HG03095 (cell line): ENCODE measurements around the gene PDE4DIP.
"Not testable (repeated sequence)": the region's sequence is repeated elsewhere in the genome, so short reads cannot be mapped to it uniquely, and the experiment has no call there.

Source experiments
- ATAC-seq: cut with Tn5 transposase; IDR thresholded peaks from one replicate; pipeline ENCODE4 v1.9.1; 2021; ENCODE audit warnings: moderate library complexity; ENCODE audit not compliant: unreplicated experiment

The PDE4DIP gene

DNA sequence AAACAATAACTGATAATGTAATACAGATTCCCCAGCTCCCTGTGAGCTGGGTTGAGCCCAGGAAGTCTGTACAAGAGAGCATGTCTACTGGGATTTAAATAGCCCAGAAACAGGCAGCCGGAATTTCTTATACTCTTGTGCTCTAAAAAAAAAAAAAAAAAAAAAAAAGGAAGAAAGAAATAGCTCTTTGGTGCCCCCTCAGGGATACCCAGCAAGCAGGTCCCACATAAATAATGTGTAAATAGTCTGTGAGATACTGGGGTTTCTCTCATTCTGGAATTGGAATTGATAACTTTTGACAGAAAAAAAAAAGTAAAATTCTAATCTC is 25.4 kb downstream of the PDE4DIP start:
- ATAC-seq, result not testable (repeated sequence)

DNA sequence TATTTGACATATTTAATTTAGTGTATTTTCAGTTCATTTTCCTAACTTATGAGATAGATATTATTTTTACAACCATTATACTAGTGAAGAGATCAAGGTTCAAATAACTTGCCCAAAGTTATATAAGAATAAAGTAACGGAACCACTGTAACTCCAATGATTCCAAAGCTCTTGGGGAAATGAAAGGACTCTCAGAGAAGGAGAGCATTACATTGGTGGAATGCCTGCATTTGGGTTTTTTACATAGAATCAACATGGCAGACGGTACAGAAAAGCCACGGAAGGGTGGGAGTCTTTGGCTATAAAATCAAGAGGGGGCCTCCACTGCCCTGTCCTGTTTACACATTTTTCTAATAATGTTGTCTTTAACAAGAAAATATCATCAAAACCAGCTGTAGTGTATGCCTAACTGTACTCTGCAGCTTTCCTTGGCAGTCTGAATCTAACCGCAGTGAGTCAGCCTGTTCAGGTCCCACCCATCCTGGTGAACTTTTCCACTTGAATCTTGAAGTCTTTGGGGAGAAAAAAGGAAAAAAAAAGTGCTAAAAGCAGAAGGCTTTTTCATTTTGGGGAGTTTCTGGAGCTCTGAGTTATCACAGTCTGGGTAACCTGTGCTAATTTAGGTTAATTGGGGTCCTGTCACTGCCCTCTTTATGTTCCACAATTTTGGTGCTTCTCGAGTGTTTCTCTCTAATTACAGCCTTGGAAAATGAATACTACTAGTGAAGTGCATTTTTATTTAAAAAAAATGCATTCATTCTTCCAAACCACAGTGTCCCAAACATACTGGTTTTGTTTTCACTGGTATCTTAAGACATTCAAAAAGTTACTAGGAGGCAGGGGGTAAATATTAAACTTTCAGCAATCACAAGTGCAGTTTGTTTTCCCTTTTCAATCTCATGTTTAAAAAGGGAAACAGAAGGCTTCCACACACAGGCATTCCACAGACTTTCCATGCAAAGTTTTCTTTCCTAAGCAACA is 30.5 kb downstream of the PDE4DIP start:
- ATAC-seq, result not testable (repeated sequence)

DNA sequence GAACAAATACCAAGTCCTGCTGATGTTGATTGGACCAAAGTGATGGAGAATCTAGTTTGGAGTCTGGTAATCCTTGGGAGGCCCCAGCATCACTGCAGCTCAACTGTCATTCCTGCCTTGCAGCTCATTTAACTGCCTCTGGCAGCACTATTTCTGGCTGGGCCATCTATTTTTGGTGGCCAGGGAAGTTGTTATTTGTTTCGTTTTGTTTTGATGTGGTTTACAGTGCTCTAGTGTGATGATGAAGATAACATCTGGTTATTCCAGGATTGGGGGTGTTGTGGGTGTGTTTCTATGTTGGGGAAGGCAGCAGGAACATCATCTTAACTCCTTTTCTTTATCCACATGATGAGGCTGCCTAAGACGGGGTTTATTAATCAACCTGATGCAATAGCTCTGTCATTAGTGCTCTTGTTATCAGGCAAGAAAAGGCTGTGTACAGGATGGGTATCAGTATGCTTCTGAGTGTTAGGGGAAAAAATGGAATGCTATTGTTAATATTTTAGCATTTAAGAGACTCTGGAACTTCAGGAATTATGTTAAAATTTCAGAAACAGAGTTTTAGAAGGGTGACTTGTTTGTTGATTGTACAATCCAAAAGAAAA is 35.7 kb downstream of the PDE4DIP start:
- not testable (repeated sequence) for ATAC-seq

DNA sequence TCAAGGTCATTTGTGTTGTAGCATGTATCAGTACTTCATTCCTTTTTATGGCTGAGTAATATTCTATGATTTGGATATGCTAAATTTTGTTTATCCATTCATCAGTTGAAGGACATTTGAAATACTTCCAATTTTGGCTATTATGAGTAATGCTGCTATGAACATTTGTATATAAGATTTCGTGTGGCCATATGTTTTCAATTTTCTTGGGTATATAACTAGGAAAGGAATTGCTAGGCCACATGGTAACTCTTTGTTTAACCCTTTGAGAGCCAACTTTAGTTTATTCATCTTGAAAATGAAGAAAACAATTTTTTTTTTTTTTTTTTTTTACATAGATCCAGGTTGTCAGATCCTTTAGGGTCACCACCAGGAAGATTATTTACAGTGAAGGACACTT is 37.0 kb downstream of the PDE4DIP start:
- ATAC-seq, result not testable (repeated sequence)

DNA sequence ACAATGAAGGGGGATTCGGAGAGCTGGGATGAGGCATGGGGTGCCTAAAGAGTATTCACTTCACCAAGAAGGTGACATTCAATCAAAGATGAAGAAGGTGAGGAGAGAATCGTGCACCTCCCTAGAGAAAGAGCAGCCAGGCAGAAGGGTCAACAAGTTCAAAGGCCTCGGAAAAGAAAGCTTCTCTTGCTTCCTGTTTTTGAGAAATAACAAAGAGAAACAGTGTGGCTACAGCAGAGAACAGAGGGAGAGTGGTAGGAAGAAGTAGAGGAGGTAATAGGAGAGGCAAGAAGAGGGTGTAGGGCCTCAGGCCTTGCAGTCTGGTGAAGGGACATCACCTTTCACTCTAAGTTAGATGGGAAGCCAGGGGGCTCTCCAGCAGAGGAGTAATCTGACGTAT is 41.0 kb downstream of the PDE4DIP start:
- ATAC-seq, result not testable (repeated sequence)

DNA sequence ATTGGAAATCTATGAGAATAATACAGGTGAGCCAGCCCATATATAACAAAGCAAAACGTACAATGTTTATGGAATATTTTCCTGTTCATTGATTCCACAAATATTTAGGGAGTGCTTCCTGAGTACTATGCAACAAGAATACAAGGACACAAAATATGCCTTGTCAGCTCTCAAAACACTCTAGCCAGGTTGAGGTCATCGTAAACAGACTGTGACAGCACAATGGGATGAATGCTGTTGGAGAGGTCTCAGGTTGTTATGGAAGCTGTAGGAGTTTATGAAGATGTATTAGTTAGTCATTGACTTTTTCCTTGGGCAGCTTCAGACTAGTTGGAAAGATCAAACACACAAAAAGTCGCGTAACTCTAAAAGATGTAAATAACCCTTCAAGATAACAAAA is 42.1 kb downstream of the PDE4DIP start:
- ATAC-seq, result not testable (repeated sequence)

DNA sequence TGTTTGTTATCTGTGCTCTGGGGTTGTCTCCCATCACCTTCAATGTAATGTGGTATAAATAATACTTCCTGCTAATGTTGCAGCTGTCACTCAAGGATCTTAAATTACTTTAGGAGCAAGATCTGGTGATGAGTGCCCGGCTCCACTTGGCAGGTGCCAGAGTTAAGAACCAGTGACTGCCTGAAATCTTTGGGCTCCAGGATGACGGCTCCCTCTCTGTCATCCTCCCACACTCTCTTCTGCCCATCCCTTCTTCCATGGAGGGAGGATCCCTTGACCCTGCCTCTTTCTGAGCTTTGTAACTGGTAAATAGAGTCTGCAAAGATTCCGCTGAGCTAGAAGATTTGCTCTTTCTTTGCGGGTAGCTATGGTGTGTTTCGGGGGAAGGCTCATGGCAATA is 44.4 kb downstream of the PDE4DIP start:
- not testable (repeated sequence) for ATAC-seq

DNA sequence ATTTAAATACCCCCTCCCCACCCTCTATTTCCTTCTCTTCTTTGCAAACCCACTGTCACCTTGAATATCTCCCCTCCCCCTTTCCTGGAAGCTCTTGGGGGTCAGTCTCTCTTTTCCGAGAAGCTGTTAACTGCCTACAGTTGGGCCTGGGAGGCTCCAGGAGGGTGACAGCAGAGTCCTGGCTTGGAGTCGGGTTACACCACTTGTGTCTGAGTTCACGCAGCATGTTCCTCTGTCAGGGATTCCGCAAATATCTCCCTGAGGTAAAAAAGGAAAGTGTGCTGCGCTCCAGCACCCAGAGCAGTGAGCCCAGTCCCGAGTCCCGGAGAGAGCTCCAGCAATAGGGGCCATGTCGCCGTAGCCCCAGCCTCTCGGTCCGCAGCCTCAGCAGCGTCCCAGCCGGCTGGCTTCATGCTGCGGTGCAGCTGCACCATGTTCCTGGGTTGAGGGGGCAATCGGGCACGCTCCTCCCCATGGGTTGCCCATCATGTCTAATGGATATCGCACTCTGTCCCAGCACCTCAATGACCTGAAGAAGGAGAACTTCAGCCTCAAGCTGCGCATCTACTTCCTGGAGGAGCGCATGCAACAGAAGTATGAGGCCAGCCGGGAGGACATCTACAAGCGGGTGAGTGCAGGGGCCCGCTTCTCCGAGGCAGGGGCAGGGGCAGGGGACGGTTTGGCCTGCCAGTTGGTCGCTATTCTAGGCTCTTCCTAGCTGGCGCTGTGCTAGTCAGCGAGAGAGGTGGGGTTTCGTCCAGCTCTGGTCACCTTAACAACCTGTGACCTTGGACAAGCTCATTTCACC is 45.2 kb downstream of the PDE4DIP start:
- not testable (repeated sequence) for ATAC-seq

DNA sequence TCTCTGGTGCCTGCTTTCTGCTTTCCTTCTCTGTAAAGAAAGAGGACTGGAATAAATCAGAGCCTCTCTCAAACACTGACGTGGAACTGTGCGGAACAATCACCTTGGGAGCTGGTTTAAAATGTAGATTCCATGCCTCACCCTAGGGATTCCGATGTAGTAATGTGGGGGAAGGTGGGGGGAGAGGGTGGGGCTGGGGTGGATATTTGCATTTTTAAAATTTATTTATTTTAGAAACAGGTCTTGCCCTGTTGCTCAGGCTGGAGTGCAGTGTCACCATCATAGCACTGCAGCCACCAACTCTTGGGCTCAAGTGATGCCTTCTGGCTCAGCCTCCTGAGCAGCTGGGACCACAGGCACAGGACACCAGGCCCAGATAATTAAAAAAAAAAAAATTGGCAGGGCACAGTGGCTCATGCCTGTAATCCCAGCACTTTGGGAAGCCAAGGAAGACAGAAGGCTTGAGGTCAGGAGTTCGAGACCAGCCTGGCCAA is 45.9 kb downstream of the PDE4DIP start:
- ATAC-seq, result not testable (repeated sequence)

DNA sequence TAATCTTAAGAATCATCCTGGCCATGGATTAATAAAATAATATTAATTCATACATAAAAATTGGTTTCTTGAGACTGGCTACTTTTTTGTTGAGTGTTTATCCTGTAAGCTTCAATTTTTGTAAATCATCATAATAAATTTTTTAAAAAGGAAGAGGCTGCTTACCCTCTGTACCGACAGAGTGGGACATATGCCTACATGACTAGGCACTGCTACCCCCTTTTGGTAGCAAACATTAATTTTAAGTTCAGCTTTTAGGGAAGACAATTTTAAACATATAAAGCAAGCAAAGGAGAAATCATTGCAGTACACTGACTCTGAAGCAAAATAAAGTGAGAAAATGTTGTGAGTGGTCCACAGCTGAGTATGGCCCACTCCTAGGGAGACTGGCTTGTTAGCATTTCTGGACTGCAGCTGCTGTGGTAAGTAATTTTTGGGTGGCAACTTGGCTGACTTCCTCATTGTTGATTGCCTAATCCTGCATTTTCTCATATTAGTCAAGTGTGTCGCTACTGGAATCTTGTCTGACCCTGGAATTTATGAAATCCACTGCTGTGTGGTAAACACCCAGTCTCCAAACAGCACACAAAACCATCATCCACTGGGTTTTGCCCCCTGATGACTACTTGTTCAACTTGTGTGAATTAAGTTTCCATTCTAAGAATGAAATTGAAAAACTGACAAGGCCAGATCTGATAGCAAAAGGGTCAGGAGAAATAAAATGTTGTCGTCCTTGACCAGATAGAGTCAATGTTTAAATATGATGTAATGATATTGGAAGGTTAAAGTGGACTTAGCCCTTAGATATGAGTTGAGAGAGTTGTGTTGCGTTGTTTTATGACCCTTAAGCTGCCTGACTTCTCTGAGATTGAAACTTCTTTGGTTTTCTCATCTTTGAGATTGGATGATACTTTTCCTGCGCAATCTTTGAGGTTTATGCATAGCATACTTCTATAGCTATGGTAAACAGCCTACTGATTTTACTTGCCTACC is 50.4 kb downstream of the PDE4DIP start:
- not testable (repeated sequence) for ATAC-seq

DNA sequence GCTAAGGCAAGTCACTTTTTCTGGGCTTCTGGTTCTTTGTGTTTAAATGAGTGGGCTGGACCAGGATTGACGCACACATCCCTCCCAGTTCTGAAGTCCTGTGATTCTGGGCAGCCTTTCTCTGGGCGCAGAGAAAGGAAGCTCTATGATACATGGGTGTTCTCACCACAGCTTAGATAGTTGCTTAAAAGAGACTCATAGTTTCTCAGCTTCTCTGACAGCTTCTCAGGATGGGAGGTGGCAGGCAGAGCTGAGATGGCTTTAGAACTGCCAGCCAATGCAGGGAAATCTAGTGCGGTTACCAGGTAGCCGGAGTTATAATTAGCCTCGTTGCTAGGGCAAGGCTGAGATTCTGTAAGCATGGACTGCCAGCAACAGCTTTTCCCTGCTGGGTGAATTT is 55.8 kb downstream of the PDE4DIP start:
- not testable (repeated sequence) for ATAC-seq

DNA sequence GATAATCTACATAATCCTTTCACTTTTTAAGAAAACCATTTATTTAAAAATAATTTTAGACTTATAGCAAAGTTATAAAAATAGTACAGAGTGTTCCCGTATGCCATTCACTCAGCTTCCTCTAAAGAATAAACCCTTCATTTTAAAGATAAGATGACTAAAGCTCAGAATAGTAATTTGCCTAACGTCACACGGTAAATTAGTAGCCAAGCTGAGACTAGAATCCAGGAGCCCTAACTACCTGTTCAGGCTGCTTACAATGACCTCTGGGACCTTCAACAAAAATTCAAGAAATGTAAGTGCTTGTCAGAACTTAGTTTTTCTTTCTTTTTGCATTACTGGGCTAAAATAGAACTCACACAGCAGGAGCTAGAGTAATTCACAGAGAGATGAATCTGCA is 56.5 kb downstream of the PDE4DIP start:
- not testable (repeated sequence) for ATAC-seq

DNA sequence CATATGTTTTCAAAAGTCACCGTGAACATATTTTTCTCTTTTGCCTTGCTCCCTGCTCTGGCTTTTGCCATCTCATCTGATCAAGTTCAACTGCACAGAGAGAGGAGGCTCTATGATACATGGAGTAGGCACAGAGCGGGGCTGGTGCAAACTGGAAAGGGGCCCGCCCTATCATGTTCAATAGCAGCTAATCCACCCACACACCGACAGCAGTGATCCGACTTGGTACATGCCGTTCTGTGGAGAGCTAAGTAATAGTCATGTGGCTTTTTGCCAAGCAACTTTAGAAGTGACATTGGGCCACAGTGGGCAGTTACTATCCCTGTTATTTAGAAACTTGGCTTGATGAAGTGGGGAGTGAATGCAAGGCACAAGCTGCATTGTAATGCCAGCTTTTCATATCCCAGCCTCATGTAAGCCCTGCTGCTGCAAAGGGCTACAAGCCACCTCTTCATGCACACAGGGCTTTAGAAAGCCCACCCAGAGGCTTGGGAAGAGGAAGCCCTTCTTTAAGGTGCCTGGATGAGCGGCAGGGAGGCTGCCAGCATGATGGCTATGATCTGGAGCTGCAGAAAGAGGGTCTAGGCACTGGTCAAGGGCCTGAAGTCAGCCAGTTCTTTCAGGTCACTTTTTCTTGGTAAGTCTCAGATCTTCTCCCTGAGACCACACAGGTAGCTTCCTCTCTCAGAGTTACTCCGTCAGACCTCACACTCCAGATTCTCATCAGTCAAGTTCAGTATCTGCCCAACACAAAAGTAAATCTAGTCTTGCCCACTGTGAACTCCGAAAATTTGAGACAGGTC is 57.1 kb downstream of the PDE4DIP start:
- ATAC-seq, result not testable (repeated sequence)

DNA sequence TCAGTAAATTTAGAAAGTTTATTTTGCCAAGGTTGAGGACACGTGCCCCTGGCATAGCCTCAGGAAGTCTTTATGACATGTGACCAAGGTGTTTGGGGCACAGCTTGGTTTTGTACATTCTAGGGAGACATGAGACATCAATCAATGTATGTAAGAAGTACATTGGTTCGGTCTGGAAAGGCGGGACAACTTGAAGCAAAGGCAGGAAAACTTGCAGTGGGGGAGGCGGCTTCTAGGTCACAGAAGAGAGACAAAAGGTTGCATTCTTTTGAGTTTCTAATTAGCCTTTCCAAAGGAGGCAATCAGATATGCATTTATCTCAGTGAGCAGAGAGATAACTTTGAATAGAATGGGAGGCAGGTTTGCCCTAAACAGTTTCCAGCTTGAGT is 57.7 kb downstream of the PDE4DIP start:
- ATAC-seq, result not testable (repeated sequence)

DNA sequence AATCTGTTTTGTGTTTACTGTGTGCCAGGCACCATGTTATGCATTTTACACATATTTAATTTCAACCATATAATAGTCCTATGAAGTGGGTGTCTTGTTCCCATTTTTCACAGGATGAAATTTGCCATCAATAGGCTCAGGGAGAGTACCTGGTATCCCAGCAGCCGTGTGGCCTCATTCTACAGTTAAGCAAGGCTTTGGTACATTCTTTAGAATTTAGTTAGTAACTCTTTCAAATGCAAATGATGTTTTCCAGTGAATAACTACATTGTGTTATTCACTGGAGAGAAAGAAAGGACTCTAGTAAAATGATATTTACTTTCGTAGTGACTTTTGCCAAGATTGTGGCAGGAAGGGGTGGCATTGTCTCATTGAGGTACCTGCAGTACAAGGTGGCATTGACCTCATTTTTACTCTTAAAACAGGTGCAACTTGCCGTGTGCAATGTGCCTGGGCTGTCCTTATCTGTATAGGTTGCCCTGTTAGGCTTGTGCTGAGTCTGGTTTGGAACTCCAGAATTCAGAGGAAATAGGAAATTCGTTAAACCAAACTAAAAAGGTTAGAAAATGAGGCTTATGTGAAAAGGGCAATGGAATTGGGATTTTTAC is 65.1 kb downstream of the PDE4DIP start:
- ATAC-seq, result not testable (repeated sequence)

DNA sequence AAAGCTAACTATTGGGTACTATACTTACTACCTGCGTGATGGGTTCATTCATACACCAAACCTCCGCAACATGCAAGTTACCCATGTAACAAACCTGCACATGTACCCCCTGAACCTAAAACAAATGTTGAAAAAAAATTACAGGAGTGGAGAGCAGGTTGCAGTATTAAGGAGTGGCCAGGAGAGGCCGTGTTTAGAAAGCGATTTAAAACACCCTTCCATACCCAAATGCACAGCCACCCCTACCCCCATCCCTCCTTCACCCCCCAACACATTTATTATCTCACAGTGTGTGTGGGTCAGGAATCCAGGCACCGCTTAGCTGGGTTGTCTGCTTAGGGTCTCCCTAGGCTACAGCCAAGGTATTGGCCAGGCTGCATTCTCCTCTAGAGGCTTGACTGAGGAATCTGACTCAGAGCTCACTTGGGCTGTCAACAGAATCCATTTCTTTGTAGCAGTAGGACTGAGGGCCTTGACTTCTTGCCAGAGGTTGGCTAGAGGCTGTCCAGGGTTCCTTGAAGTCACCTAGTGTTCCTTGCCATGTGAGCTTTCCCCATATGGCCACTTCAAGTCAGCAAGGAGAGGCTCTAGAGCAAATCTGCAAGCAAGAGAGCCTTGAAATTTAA is 67.2 kb downstream of the PDE4DIP start:
- ATAC-seq, result not testable (repeated sequence)

DNA sequence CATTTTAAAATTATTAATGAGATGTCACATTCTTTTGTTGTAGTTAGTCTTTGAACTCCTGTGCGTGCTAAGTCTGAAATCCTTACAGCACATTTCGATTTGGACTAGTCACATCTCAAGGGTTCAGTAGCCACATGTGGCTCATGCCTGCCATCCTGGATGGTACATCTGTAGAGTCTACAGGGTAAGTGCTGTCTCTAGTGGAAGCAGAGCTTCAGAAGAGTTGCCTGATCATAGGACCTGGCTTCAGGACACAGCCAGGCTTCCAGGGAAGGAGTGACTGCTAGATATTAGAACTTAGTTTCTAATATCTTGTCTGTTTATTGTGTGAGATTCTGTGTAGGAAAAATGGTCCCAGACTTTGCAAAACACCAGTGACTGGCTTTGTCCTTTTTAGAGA is 72.0 kb downstream of the PDE4DIP start:
- not testable (repeated sequence) for ATAC-seq

DNA sequence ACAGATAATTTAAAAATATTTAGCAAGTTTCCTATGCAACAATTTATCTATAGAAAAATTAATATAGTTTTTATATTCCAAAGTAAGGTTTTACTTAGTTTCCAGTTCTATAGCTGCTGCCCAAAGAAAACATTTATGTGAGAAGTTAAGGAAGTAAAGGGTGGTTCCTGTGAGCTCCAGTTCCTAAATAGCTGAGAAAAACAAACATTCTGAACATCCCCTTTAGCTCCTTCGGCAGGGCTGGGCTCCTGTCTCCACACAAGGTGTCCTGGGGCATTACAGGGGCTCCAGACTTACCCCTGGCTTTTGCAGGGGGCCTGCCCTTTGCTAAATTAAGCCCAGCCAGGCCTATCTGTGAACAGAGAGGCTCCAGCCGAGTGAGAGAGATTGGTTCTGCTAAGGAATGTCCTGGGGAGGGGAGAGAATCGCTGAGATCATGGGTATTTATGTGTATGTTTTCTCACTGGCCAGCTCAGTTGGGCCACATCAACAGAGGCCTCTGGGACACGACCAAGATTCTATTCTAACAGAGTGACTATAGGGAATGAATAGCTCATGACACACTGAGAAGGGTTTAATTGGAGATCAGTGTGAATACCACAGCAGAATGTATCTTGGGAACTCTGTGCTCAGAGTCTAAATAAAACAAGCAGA is 72.6 kb downstream of the PDE4DIP start:
- not testable (repeated sequence) for ATAC-seq
